Esophagus muscularis mucosa (tissue), 4 donors: ENCODE data around the gene PPP4R3C. TPM values are rescaled to one million over a fixed set of nuclear protein-coding genes. Genes with fewer than 3 reads are reported as not detected.

Experiments
- DNase-seq: peaks from one replicate; pipeline ENCODE4 v3.0.0-alpha.2; 2017; ENCODE audit errors: extremely low spot score
- H3K27ac ChIP-seq, 4 donors: fragments of 200-600 bp; sonication (generic); replicated peaks in 1 of 4; 1 replicate in 3 of 4; 2 replicates in 1 of 4; pipeline ENCODE4 v1.5.1; 2016 to 2019; ENCODE audit warnings: mild to moderate bottlenecking in 1 of 4
- H3K27me3 ChIP-seq, 4 donors: fragments of 200-600 bp; sonication (generic); one replicate each; pipeline versions ENCODE4 v1.5.1 to v1.6.0; 2016 to 2019
- H3K36me3 ChIP-seq, 4 donors: fragments of 200-600 bp; sonication (generic); one replicate each; pipeline ENCODE4 v1.5.1; 2016 to 2019
- H3K4me1 ChIP-seq, 4 donors: fragments of 200-600 bp; sonication (generic); one replicate each; pipeline ENCODE4 v1.5.1; 2016 to 2019
- H3K4me3 ChIP-seq, 4 donors: fragments of 200-600 bp; sonication (generic); 1 replicate in 2 of 4; 2 replicates in 2 of 4; pipeline ENCODE4 v1.5.1; 2016 to 2019; ENCODE audit warnings: mild to moderate bottlenecking in 4 of 4, moderate library complexity in 1 of 4
- H3K9me3 ChIP-seq, 4 donors: fragments of 200-600 bp; sonication (generic); 1 replicate in 3 of 4; 2 replicates in 1 of 4; pipeline ENCODE4 v1.5.1; 2016 to 2019
- EP300 ChIP-seq: sonication (generic); formaldehyde crosslinking; IDR thresholded peaks from one replicate; pipeline ENCODE4 v1.6.1; 2017; ENCODE audit warnings: antibody characterized with exemption
- POLR2A ChIP-seq: fragments of 450-650 bp; IDR thresholded peaks from one replicate; pipeline ENCODE4 v1.6.1; 2017; ENCODE audit warnings: antibody characterized with exemption, moderate library complexity, mild to moderate bottlenecking, low read depth
- POLR2AphosphoS5 ChIP-seq, 2 donors: sonication (generic); formaldehyde crosslinking; IDR thresholded peaks; one replicate each; pipeline ENCODE4 v1.6.1; 2017; ENCODE audit warnings: antibody characterized with exemption in 2 of 2
- WGBS: methylation state at CpG from one replicate; pipeline ENCODE4 v1.1.5; 2018; 5-methylcytosine and 5-hydroxymethylcytosine counted together
- intact Hi-C: fragments of 100-400 bp; cut with DNase I; formaldehyde crosslinking; loops from one replicate; pipeline ENCODE4 v1.15.1; 2023
- total RNA-seq, 4 donors: library from RNA; depleted of rRNA; stranded (reverse); fragments of >200 nt; gene quantifications; one replicate each; pipeline versions ENCODE4 v1.1.0 to v1.2.1, GENCODE V29; 2016
- TF ChIP-seq, protein P1 (sequence below), 3 experiments: fragments of 200-600 bp in 2 of 3; fragments of 450-650 bp in 1 of 3; sonication (generic) in 2 of 3; IDR thresholded peaks; one replicate each; pipeline ENCODE4 v1.5.1; 2017 to 2019; ENCODE audit warnings: antibody characterized with exemption in 3 of 3, mild to moderate bottlenecking in 2 of 3, moderate library complexity in 1 of 3

PPP4R3C gene
- total RNA-seq, 4 donors from 2014 or later, result not detected

- Histone ChIP-seq H3K36me3 (no peaks in the 10 kb centered on the region), H3K27me3 (no peaks in the 10 kb centered on the region), H3K27ac (no peak overlapping the region), H3K9me3 (no peaks in the 10 kb centered on the region), H3K4me3 (no peak overlapping the region), H3K4me1 (no peaks in the 10 kb centered on the region)
- TF ChIP-seq POLR2A (no peak), POLR2AphosphoS5 (IDR thresholded peaks at IDR 0.05) (no peak), EP300 (no peak)
- TF ChIP-seq, protein P1, sequence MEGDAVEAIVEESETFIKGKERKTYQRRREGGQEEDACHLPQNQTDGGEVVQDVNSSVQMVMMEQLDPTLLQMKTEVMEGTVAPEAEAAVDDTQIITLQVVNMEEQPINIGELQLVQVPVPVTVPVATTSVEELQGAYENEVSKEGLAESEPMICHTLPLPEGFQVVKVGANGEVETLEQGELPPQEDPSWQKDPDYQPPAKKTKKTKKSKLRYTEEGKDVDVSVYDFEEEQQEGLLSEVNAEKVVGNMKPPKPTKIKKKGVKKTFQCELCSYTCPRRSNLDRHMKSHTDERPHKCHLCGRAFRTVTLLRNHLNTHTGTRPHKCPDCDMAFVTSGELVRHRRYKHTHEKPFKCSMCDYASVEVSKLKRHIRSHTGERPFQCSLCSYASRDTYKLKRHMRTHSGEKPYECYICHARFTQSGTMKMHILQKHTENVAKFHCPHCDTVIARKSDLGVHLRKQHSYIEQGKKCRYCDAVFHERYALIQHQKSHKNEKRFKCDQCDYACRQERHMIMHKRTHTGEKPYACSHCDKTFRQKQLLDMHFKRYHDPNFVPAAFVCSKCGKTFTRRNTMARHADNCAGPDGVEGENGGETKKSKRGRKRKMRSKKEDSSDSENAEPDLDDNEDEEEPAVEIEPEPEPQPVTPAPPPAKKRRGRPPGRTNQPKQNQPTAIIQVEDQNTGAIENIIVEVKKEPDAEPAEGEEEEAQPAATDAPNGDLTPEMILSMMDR (IDR thresholded peaks at IDR 0.05), result no peak
- 49% methylated on average over 2 of the region's 2 CpGs for WGBS
- intact Hi-C loops, result no loop called here
- no peak for DNase-seq
These were observed 23.4 kb downstream of the PPP4R3C start for GRCh38 chrX:27439771-27440170.

DNA sequence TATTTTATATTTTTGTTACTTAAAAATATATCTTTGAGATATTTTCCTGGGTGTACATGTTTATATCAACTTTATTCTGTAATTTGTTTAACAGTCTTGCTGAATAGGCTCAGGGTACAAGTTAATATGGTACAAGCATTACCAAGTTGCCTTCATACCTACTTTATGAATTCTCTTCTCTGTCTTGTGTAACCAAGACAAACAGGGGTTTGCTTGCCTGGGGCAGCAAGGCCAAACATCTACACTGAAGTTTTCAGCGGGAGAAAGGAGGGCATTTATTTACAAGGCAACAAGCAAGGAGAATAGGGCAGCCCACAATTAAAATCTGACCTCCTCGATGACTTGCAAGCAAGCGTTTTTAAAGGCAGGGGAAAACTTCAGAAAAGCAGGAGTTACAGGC is 24.2 kb downstream of the PPP4R3C start:
- no peak for DNase-seq
- no peaks in the 10 kb centered on the region for H3K9me3 ChIP-seq
- no peak overlapping the region for H3K27ac ChIP-seq
- no peaks in the 10 kb centered on the region for H3K4me1 ChIP-seq
- WGBS, result 54% methylated on average over 3 of the region's 3 CpGs
- H3K4me3 ChIP-seq, result no peak overlapping the region
- H3K27me3 ChIP-seq, result no peaks in the 10 kb centered on the region
- TF ChIP-seq POLR2A, result no peak
- no peak for TF ChIP-seq EP300
- no peak for TF ChIP-seq POLR2AphosphoS5 (IDR thresholded peaks at IDR 0.05)
- TF ChIP-seq, protein P1 (IDR thresholded peaks at IDR 0.05), result no peak
- intact Hi-C loops, result no loop called here
- no peaks in the 10 kb centered on the region for H3K36me3 ChIP-seq

DNA sequence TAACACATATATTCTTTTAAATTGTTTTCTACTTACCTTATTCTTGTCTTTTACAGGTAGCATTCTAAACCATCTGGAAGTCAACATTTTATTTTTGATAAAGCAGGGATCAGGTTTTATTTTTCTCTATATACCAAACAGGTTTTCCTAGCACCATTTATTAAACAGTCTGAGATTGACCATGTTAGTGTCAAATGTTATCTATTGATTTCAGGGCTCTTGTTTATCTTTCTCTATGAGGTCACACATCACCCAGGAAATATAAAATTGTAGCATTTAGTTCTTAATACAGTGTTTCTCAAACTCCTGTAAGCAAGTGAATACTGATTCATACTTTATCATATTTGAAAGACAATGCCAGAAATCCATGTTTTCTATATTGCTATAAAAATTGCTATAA is 28.1 kb downstream of the PPP4R3C start:
- Histone ChIP-seq H3K27me3 (no peaks in the 10 kb centered on the region), H3K4me3 (no peak overlapping the region), H3K4me1 (no peaks in the 10 kb centered on the region), H3K9me3 (no peaks in the 10 kb centered on the region), H3K36me3 (no peaks in the 10 kb centered on the region), H3K27ac (no peak overlapping the region)
- DNase-seq, result no peak
- intact Hi-C loops, result no loop called here
- TF ChIP-seq EP300, result no peak
- no peak for TF ChIP-seq POLR2AphosphoS5 (IDR thresholded peaks at IDR 0.05)
- TF ChIP-seq, protein P1 (IDR thresholded peaks at IDR 0.05), result no peak
- no peak for TF ChIP-seq POLR2A

Other genes with a start within 250 kb of the PPP4R3C start
- not detected for gene DCAF8L2, start 127.0 kb upstream of the PPP4R3C start, total RNA-seq